Kidney tubule cell (primary cell): ENCODE data around the gene PAAF1.

Source experiments
- DNase-seq: peaks from one replicate; pipeline ENCODE4 v3.0.0-alpha.2; 2018; ENCODE audit warnings: low spot score

Gene PAAF1

GRCh38 chr11:73972620-73973449 is 96.0 kb downstream of the PAAF1 start:
- no peak for DNase-seq

- no peak for DNase-seq
These were observed 98.0 kb downstream of the PAAF1 start for GRCh38 chr11:73974604-73975478.

- DNase-seq: no peak
These were observed 98.6 kb downstream of the PAAF1 start for GRCh38 chr11:73975479-73975757.

DNA sequence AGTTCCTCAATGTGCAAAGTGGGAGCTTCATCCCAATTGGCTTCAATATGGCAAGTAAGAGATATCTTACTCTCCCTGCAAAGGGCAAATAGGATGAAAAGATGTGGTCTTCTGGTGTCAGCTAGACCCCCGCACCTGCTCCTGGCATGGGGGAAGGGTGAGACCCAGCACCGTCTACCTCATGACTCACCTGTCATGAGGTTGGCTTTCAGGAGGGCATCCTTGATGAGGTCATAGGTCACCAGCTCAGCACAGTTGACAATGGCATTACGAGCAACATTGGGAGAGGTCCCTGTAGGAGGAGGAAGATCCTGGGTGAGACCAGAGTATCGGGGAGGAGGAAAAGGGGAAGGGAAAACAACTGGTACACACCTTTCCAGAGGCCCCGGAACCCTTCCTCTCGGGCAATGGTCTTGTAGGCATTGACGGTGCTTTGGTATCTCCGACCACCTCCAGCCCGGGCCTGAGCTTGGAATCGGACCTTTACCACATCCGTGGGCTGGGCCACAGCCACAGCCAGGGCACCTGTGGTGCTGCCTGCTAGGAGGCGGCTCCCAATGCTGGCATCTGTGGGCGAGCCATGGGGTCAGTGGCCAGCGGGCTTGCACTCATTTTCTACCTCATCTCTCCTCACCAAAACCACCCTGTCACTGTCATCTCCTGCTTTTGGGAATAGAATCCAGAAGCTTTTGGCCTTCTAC is 99.8 kb downstream of the PAAF1 start:
- DNase-seq: no peak

DNA sequence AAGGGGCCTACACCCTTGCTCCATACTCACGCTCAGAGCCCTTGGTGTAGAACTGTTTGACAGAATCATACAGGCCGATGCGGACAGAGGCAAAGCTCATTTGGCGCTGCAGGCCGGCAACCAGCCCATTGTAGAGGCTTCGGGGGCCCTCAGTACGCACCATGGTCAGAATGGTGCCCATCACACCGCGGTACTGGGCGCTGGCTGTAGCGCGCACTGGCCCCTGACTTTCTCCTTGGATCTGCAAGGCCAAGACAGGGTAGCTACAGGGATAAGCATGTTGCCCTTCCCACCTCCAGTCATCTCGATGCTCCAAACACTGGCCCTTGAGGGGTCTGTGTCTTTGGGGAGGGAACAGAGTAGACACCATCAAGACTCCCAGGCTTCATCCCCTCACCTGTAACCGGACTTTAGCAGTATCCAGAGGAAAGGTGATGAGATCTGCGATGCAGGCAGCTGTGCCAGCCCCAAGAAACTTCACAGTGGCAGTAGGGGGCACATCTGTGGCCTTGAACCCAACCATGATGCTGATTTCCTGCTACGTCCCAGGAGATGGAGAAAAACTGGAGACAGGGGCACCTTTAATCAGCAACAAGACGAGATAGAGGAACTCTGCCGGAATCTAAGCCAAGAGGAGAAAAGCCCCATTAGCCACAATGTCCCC is 101.2 kb downstream of the PAAF1 start:
- no peak for DNase-seq

DNA sequence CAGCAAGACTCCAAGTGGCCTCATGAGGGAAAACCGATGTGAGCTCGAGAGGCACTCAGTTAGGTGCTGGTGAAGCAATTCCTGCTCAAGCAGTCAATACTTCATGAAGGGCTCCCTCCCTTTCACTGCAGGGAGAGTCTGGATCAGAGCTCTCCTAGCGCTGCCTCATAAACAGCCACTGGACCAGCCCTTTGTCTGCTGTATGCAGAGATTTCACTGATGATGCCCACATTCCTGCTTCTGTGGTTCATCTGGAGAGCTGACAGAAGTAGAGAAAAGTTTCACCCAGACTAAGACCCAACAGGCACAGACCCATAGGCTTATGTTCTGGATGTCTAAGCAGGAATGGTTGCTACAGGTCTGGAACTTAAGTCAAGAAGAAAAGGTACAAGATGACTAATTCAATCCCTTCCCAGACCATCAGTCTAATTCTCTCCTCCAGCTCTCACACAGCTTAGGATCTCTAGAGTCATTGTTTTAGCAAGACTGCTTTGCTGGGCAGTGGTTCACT is 101.8 kb downstream of the PAAF1 start:
- no peak for DNase-seq

- peak; percentile 69 for DNase-seq
These were observed 103.5 kb downstream of the PAAF1 start for GRCh38 chr11:73980001-73980961.
